ENCODE measurements around the gene RARRES2. TPM values are rescaled to one million over a fixed set of nuclear protein-coding genes. Genes with fewer than 3 reads are reported as not detected.

Gene RARRES2
- total RNA-seq, 6 donors from 2014 or later = 54.2 to 303 (median 160) TPM

DNA sequence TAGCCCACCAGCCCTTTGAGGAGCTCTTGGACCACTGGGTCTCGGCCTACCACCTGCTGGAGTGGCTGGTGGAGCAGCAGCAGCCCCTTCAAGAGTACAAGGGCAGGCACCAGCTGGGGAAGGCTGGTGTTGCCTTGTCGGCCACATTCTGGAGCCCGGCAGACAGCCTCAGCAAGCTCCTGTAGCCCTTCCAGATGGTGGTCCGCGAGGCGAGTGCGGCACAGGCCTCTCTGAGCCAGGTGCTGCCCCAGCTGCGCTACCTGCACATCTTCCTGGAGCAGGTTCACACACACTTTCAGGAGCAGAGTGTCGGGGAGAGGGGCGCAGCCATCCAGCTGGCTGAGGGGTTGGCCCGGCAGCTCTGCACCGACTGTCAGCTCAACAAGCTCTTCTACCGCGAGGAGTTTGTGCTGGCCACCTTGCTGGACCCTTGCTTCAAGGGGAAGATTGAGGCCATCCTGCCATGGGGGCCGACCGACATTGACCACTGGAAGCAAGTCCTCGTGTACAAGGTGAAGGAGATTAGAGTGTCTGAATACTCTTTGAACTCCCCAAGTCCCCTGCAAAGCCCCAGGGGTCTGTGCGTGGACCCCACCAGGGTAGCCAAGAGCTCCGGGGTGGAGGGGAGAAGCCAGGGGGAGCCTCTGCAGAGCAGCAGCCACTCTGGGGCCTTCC lies 11.1 kb downstream of the RARRES2 start:
- TF ChIP-seq POLR2A (IDR thresholded peaks at IDR 0.05) (no peak), EP300 (IDR thresholded peaks at IDR 0.05) (no peak), POLR2AphosphoS5 (IDR thresholded peaks at IDR 0.05) (no peak)
- TF ChIP-seq, protein P1, sequence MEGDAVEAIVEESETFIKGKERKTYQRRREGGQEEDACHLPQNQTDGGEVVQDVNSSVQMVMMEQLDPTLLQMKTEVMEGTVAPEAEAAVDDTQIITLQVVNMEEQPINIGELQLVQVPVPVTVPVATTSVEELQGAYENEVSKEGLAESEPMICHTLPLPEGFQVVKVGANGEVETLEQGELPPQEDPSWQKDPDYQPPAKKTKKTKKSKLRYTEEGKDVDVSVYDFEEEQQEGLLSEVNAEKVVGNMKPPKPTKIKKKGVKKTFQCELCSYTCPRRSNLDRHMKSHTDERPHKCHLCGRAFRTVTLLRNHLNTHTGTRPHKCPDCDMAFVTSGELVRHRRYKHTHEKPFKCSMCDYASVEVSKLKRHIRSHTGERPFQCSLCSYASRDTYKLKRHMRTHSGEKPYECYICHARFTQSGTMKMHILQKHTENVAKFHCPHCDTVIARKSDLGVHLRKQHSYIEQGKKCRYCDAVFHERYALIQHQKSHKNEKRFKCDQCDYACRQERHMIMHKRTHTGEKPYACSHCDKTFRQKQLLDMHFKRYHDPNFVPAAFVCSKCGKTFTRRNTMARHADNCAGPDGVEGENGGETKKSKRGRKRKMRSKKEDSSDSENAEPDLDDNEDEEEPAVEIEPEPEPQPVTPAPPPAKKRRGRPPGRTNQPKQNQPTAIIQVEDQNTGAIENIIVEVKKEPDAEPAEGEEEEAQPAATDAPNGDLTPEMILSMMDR (IDR thresholded peaks at IDR 0.05) = no peak
- whole genome bisulfite sequencing, 2 donors = 94% methylated on average over 19 of the region's 19 CpGs; no CpG with 5 or more reads in 1 of the 2 donors
- peak in 1 of 2 donors; percentile 77 for DNase-seq
- Histone ChIP-seq H3K27ac (peak overlapping the region in 3 of 4 donors; percentile 17 to 56 (median 42)), H3K4me3 (no peak overlapping the region), H3K27me3 (no peaks in the 10 kb centered on the region), H3K9me3 (no peaks in the 10 kb centered on the region), H3K4me1 (peaks cover 0 to 5% (median under 1%) of the 10 kb centered on the region in 4 donors), H3K36me3 (peaks cover 0 to 24% (median 9%) of the 10 kb centered on the region in 4 donors)
- ATAC-seq (ENCODE audit: low FRiP score in 2 of 2) = no peak

DNA sequence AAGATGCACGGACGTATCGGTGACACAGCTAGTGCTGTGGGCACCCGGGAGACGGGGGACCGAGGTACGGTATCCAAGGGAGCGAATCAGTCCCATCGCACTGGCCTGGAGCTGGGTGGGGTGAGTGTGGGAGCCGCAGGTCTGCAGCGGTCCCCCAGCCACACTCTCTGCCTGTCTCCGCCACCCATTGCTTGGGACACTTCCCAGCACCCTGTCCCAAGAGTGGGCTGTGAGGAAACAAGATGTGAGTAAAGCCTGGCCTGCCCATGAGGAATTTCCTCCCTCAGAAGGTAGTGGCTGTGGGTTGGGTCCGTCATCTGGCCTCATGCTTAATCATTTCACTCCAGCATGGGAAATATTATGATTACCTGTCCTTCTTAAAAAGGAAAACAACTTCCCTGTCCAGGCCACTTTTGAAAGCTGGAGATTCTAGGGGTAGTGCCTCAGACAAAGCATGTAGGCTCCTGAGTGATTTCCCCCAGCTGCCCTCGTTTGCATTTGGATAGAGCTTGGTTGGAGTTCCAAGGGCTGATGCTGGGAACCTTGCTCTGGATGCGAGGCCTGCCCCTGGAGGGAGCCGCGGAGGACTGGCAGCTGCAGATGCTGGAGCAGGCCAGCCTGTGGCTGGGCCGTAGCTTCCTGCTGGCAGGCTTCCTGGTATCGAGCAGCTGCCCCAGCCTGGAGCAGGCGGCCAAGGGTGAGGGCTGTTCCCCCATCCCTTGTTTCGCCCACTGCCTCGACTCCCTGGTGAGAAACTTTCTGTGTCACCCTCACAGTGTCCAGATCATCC lies 11.9 kb downstream of the RARRES2 start:
- H3K27ac ChIP-seq = peak overlapping the region in 3 of 4 donors; percentile 17 to 56 (median 42)
- peaks cover 6 to 7% (median 6%) of the 10 kb centered on the region in 4 donors for H3K4me1 ChIP-seq
- 79 to 90% methylated on average over 18 to 22 of the region's 22 CpGs for WGBS, 2 donors
- H3K9me3 ChIP-seq = no peaks in the 10 kb centered on the region
- DNase-seq = peak in 1 of 2 donors; percentile 53
- no peak overlapping the region for H3K4me3 ChIP-seq
- H3K27me3 ChIP-seq = no peaks in the 10 kb centered on the region
- TF ChIP-seq EP300 (IDR thresholded peaks at IDR 0.05) = no peak
- TF ChIP-seq, protein P1 (IDR thresholded peaks at IDR 0.05) = no peak
- TF ChIP-seq POLR2A (IDR thresholded peaks at IDR 0.05) = no peak
- TF ChIP-seq POLR2AphosphoS5 (IDR thresholded peaks at IDR 0.05) = no peak
- no peak for ATAC-seq (ENCODE audit: low FRiP score in 2 of 2)
- peaks cover 0 to 24% (median 9%) of the 10 kb centered on the region in 4 donors for H3K36me3 ChIP-seq

DNA sequence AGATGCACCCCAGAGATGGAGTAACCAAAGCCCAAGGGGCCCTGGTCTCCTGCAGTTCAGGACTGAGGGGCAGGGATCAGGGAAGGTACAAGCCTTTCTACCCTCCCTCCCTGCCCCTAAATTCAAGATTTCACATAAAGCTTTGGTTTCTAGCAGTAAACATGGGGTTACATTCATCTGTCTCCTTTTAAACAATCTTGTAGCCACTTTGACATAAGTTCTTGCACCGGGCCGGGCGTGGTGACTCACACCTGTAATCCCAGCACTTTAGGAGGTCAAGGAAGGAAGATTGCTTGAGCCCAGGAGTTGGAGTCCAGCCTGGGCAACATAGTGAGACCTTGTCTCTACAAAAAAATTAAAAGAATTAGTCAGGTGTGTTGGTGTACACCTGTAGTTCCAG lies 14.1 kb downstream of the RARRES2 start:
- 79 to 96% methylated on average over 3 of the region's 3 CpGs for WGBS, 2 donors
- no peak for TF ChIP-seq POLR2AphosphoS5 (IDR thresholded peaks at IDR 0.05)
- no peak for TF ChIP-seq POLR2A (IDR thresholded peaks at IDR 0.05)
- no peak for TF ChIP-seq EP300 (IDR thresholded peaks at IDR 0.05)
- TF ChIP-seq, protein P1 (IDR thresholded peaks at IDR 0.05) = no peak

DNA sequence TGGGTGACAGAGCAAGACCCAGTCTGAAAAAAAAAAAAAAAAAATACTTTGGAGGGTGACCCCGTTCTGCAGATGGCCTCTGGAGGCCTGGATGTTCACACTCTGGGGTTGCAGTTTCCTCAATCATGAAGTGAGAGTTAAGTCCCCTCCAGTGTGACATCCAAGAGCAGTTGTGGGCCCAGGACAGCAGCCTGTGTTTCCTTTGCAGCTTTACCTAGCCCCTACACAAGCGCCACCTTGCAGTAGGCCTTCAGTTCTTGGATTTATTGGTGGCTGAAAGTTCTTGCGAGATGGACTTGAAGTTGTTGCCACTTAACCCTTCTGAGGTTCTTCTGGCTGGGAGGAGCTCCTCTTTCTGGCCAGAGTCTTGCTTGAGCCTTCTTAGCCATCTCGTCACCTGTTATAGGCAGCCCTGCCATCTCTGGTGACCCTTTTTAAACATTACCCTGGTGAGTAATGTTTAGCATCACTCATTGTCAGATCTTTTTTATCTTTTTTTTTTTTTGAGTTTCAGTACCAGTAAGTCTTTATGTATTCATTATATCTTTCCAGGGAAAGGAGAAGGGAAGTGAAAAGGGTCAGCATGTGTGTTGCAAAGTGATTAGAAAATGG lies 14.7 kb downstream of the RARRES2 start:
- no peak for TF ChIP-seq POLR2AphosphoS5 (IDR thresholded peaks at IDR 0.05)
- no peak for TF ChIP-seq EP300 (IDR thresholded peaks at IDR 0.05)
- TF ChIP-seq, protein P1 (IDR thresholded peaks at IDR 0.05) = no peak
- TF ChIP-seq POLR2A (IDR thresholded peaks at IDR 0.05) = no peak

More for the DNA sequence above, 14.1 kb downstream of the RARRES2 start:
- DNase-seq = no peak
- H3K36me3 ChIP-seq = peaks cover 0 to 24% (median 9%) of the 10 kb centered on the region in 4 donors
- no peaks in the 10 kb centered on the region for H3K9me3 ChIP-seq
- H3K27ac ChIP-seq = no peak overlapping the region
- no peak for ATAC-seq (ENCODE audit: low FRiP score in 2 of 2)
- no peaks in the 10 kb centered on the region for H3K27me3 ChIP-seq
- peaks cover 19 to 29% (median 23%) of the 10 kb centered on the region in 4 donors for H3K4me1 ChIP-seq
- no peak overlapping the region for H3K4me3 ChIP-seq

More for the DNA sequence above, 14.7 kb downstream of the RARRES2 start:
- Histone ChIP-seq H3K27me3 (no peaks in the 10 kb centered on the region), H3K36me3 (peaks cover 0 to 24% (median 9%) of the 10 kb centered on the region in 4 donors), H3K27ac (no peak overlapping the region), H3K4me3 (no peak overlapping the region), H3K9me3 (no peaks in the 10 kb centered on the region), H3K4me1 (peaks cover 20 to 35% (median 28%) of the 10 kb centered on the region in 4 donors)
- 86 to 93% methylated on average over 4 of the region's 4 CpGs for WGBS, 2 donors
- ATAC-seq (ENCODE audit: low FRiP score in 2 of 2) (no peak), DNase-seq (no peak)

Measured in upper lobe of left lung (tissue), 6 donors.